GM12878 (cell line): Measurements from ENCODE around the gene GIPC1. TPM values are rescaled to one million over a fixed set of nuclear protein-coding genes. Genes with fewer than 3 reads are reported as not detected.

ENCODE experiments used
- ATAC-seq: fragments of 200-7000 bp; cut with Tn5 transposase; 3 replicates; pipeline ENCODE4 v1.9.1; 2020; ENCODE audit warnings: mild to moderate bottlenecking, moderate library complexity
- BruUV-seq: library from RNA; stranded (reverse); fragments of 400-500 nt; replicated peaks from 2 replicates; lab custom pipeline; 2021; lab: Mats Ljungman, UMichigan
- CTCF ChIA-PET: fragments of 300-600 bp; sonication (Branson Sonifier 250); formaldehyde crosslinking; extraction: SDS; loops from one replicate; lab custom pipeline; 2021; ENCODE audit warnings: inconsistent platforms; lab: Yijun Ruan, JAX
- POLR2A ChIA-PET: fragments of 350-600 bp; formaldehyde crosslinking; extraction: SDS; loops from one replicate; lab custom pipeline; 2021; ENCODE audit warnings: inconsistent platforms; lab: Charles Lee
- RAD21 ChIA-PET: fragments of 300-600 bp; sonication (Branson Sonifier 250); formaldehyde crosslinking; loops from one replicate; lab custom pipeline; 2023; ENCODE audit warnings: antibody characterized with exemption; ENCODE audit not compliant: unreplicated experiment; lab: Charles Lee
- SMC1A ChIA-PET: fragments of 300-600 bp; sonication (Branson Sonifier 250); formaldehyde crosslinking; loops from one replicate; lab custom pipeline; 2023; ENCODE audit not compliant: unreplicated experiment, uncharacterized antibody; lab: Charles Lee
- DNase-seq: peaks from one replicate; pipeline ENCODE4 v3.0.0-alpha.2; 2011; ENCODE audit warnings: low read depth, low spot score
- FAIRE-seq: peaks from 3 replicates; lab custom pipeline; 2011; peaks lifted over from hg19 to GRCh38; lab: Jason Lieb, UNC
- H2AFZ ChIP-seq: 2 replicates; pipeline ENCODE4 v1.6.0; 2011; ENCODE audit warnings: low read depth, low read length, control low read depth; ENCODE audit not compliant: control insufficient read depth
- H3K27ac ChIP-seq: 2 replicates; pipeline ENCODE4 v1.5.1; 2011; ENCODE audit warnings: control low read depth; ENCODE audit not compliant: control insufficient read depth, insufficient read depth
- H3K27me3 ChIP-seq, 2 experiments: replicated peaks in 1 of 2; 2 replicates each; pipeline versions ENCODE4 v1.6.0 to v1.6.1; 2011; ENCODE audit warnings: low read length in 1 of 2; ENCODE audit not compliant: control insufficient read depth in 2 of 2, insufficient read depth in 2 of 2
- H3K36me3 ChIP-seq, 2 experiments: 2 replicates each; pipeline ENCODE4 v1.5.1; 2011; ENCODE audit warnings: low read length in 1 of 2; ENCODE audit not compliant: control insufficient read depth in 2 of 2, insufficient read depth in 2 of 2
- H3K4me1 ChIP-seq: 2 replicates; pipeline ENCODE4 v1.6.1; 2011; ENCODE audit warnings: mild to moderate bottlenecking, low read length, moderate library complexity, mixed read lengths; ENCODE audit not compliant: control insufficient read depth, insufficient read depth
- H3K4me2 ChIP-seq: 2 replicates; pipeline ENCODE4 v1.6.0; 2011; ENCODE audit warnings: control low read depth; ENCODE audit not compliant: control insufficient read depth, insufficient read depth
- H3K4me3 ChIP-seq: fragments of 200-600 bp; sonication (generic); 2 replicates; pipeline ENCODE4 v1.5.1; 2016
- H3K79me2 ChIP-seq: 2 replicates; pipeline ENCODE4 v1.6.0; 2011; ENCODE audit warnings: low read length; ENCODE audit not compliant: control insufficient read depth, insufficient read depth
- H3K9ac ChIP-seq: 2 replicates; pipeline ENCODE4 v1.8.0; 2011; ENCODE audit warnings: low read length, control low read depth, mixed read lengths; ENCODE audit not compliant: control insufficient read depth, insufficient read depth
- H3K9me3 ChIP-seq: replicated peaks from 3 replicates; pipeline ENCODE4 v1.5.1; 2011; ENCODE audit warnings: mild to moderate bottlenecking, low read length; ENCODE audit not compliant: control insufficient read depth, insufficient read depth
- H4K20me1 ChIP-seq: 2 replicates; pipeline ENCODE4 v1.6.0; 2011; ENCODE audit not compliant: control insufficient read depth, insufficient read depth
- CEBPZ ChIP-seq: fragments of 150-350 bp; IDR thresholded peaks from 2 replicates; pipeline ENCODE4 v1.6.1; 2016; ENCODE audit warnings: low read depth, low read length
- CREB1 ChIP-seq: IDR thresholded peaks from 2 replicates; pipeline ENCODE4 v1.6.1; 2012; ENCODE audit warnings: low read depth, mild to moderate bottlenecking, inconsistent platforms
- E2F4 ChIP-seq: IDR thresholded peaks from 2 replicates; pipeline ENCODE4 v1.6.1; 2012; ENCODE audit warnings: low read depth, low read length, improper control_type of control experiment
- HDAC2 ChIP-seq: fragments of 200-600 bp; sonication (generic); IDR thresholded peaks from 2 replicates; pipeline ENCODE4 v1.6.1; 2017
- HDGF ChIP-seq: fragments of 450-650 bp; IDR thresholded peaks from 2 replicates; pipeline ENCODE4 v1.6.1; 2016; ENCODE audit warnings: antibody characterized with exemption
- LARP7 ChIP-seq: fragments of 450-650 bp; IDR thresholded peaks from 2 replicates; pipeline ENCODE4 v1.6.1; 2017; ENCODE audit warnings: mild to moderate bottlenecking
- NFYB ChIP-seq: IDR thresholded peaks from 2 replicates; pipeline ENCODE4 v1.6.1; 2011; ENCODE audit warnings: low read depth, mild to moderate bottlenecking, low read length, improper control_type of control experiment, moderate library complexity; ENCODE audit not compliant: insufficient read depth
- POLR2A ChIP-seq: IDR thresholded peaks from 2 replicates; pipeline ENCODE4 v1.6.1; 2011; ENCODE audit warnings: low read depth, mild to moderate bottlenecking, low read length
- SPI1 ChIP-seq: IDR thresholded peaks from 2 replicates; pipeline ENCODE4 v1.6.1; 2011; ENCODE audit warnings: low read depth, mild to moderate bottlenecking, low read length, moderate library complexity, borderline replicate concordance; ENCODE audit not compliant: insufficient read depth
- SREBF2 ChIP-seq: IDR thresholded peaks from 2 replicates; pipeline ENCODE4 v1.6.1; 2012; ENCODE audit warnings: mild to moderate bottlenecking, low read length
- USF2 ChIP-seq: IDR thresholded peaks from 2 replicates; pipeline ENCODE4 v1.6.1; 2011; ENCODE audit warnings: low read depth, low read length, improper control_type of control experiment, borderline replicate concordance
- YBX1 ChIP-seq: fragments of 450-650 bp; IDR thresholded peaks from 2 replicates; pipeline ENCODE4 v1.6.1; 2016; ENCODE audit warnings: antibody characterized with exemption
- ZBTB40 ChIP-seq: fragments of 450-650 bp; IDR thresholded peaks from 2 replicates; pipeline ENCODE4 v1.6.1; 2016; ENCODE audit warnings: mild to moderate bottlenecking, moderate library complexity, borderline replicate concordance
- ZNF622 ChIP-seq: fragments of 450-650 bp; IDR thresholded peaks from 2 replicates; pipeline ENCODE4 v1.6.1; 2017; ENCODE audit warnings: mild to moderate bottlenecking, inconsistent platforms
- ZSCAN29 ChIP-seq: fragments of 450-650 bp; IDR thresholded peaks from 2 replicates; pipeline ENCODE4 v1.6.1; 2017; ENCODE audit warnings: mild to moderate bottlenecking, moderate library complexity
- WGBS: methylation state at CpG from one replicate; pipeline ENCODE4 v1.1.6; 2016; ENCODE audit warnings: low lambda C conversion rate; ENCODE audit not compliant: insufficient replicate concordance, insufficient coverage; ENCODE audit errors: missing lambda C conversion rate; 5-methylcytosine and 5-hydroxymethylcytosine counted together
- in situ Hi-C: fragments of 300-500 bp; cut with MboI; formaldehyde crosslinking; loops from 9 replicates; pipeline ENCODE4 v1.14.3; 2018; ENCODE audit warnings: mixed read lengths
- intact Hi-C: fragments of 100-400 bp; cut with micrococcal nuclease; formaldehyde crosslinking; loops from one replicate; pipeline ENCODE4 v1.14.2; 2022; ENCODE audit not compliant: unreplicated experiment
- polyA plus RNA-seq, 11 experiments: library from polyadenylated mRNA; depleted of rRNA in 4 of 11; unstranded in 6 of 11; stranded (reverse) in 5 of 11; fragments of >200 nt; fragmentation: Nextera tagmentation in 4 of 11; fragmentation: Illumina TruSeq in 1 of 11; extraction: Ambion mirVana in 4 of 11; extraction: Trizol in 1 of 11; gene quantifications; 1 replicate in 1 of 11; 2 replicates in 10 of 11; pipeline versions ENCODE4 v1.2.1 to v1.2.3, GENCODE V29; 2011 to 2016; ENCODE audit warnings: inconsistent platforms in 2 of 11, missing spikeins in 2 of 11, low read depth in 1 of 11
- total RNA-seq, 4 experiments: library from RNA; depleted of rRNA in 3 of 4; stranded (reverse); fragments of >200 nt in 3 of 4; fragmentation: Illumina TruSeq in 1 of 4; extraction: Trizol in 1 of 4; gene quantifications; 2 replicates each; pipeline versions ENCODE4 v1.2.1 to v1.2.3, GENCODE V29; 2013 to 2021

GIPC1 gene
- total and polyA plus RNA-seq, 10 of the 15 experiments (the other 5 are each of a cell fraction or from before 2014, with no cell fraction given) = 0.47 to 24.1 (median 13.6) TPM

GRCh38 chr19:14476673-14477401 lies 19.1 kb downstream of the GIPC1 start:
- CTCF ChIA-PET = interaction anchor here (0.6 to 5.1 kb wide), 3 partner anchors 35 to 115 kb away, joined by 4 to 42 read pairs (median 4); partner anchors contain the start of gene PKN1
- POLR2A ChIA-PET = no interaction called here
- Histone ChIP-seq H3K27ac (no peak overlapping the region), H3K4me1 (no peaks in the 10 kb centered on the region; the same call in 1 of the 2 replicates), H3K79me2 (no peaks in the 10 kb centered on the region), H3K9ac (no peak overlapping the region), H3K4me2 (no peak overlapping the region), H3K4me3 (no peak overlapping the region), H3K9me3 (no peaks in the 10 kb centered on the region), H2AFZ (no peak overlapping the region), H3K27me3 (peaks cover 5 to 6% of the 10 kb centered on the region in 2 experiments; a peak in 3 of 4 replicates), H4K20me1 (no peaks in the 10 kb centered on the region; the same call in 1 of the 2 replicates), H3K36me3 (no peaks in the 10 kb centered on the region; a peak in 1 of 4 replicates)
- in situ Hi-C loops (no loop called here), intact Hi-C loops (loop anchor here (10.0 kb wide), 1 partner anchor 122 kb away; no protein-coding TSS in a partner anchor)
- no peak for ATAC-seq
- RAD21 ChIA-PET = no interaction called here
- WGBS = 40% methylated on average over 22 of the region's 26 CpGs
- no peak for FAIRE-seq
- SMC1A ChIA-PET = no interaction called here
- no peak for TF ChIP-seq NFYB
- TF ChIP-seq CREB1 = no peak
- TF ChIP-seq HDGF = no peak
- no peak for TF ChIP-seq SREBF2
- no peak for TF ChIP-seq YBX1
- TF ChIP-seq CEBPZ = no peak
- TF ChIP-seq USF2 = no peak
- no peak; the same call in 1 of the 2 replicates for TF ChIP-seq POLR2A
- no peak for TF ChIP-seq E2F4
- no peak for TF ChIP-seq ZSCAN29
- TF ChIP-seq ZBTB40 = no peak
- no peak for TF ChIP-seq LARP7
- TF ChIP-seq HDAC2 = no peak
- no peak for TF ChIP-seq ZNF622
- TF ChIP-seq SPI1 = no peak
- BruUV-seq = no TSS peak
- DNase-seq = no peak
